Keratinocyte (primary cell): ENCODE data around the gene MAPKAPK3.

Source experiments
- CTCF ChIP-seq, 3 experiments: IDR thresholded peaks in 1 of 3; conservative IDR thresholded peaks in 1 of 3; optimal IDR thresholded peaks in 1 of 3; 2 replicates in 2 of 3; 3 replicates in 1 of 3; pipeline versions ENCODE3 to v1.5.1; 2011; ENCODE audit warnings: low read length in 3 of 3, mild to moderate bottlenecking in 3 of 3, moderate library complexity in 2 of 3, control low read depth in 1 of 3, inconsistent platforms in 1 of 3; ENCODE audit not compliant: insufficient read depth in 2 of 3; ENCODE audit errors: extremely low read depth in 1 of 3
- EZH2 ChIP-seq: IDR thresholded peaks from one replicate; pipeline ENCODE4 v1.6.1; 2012; ENCODE audit warnings: inconsistent platforms, mild to moderate bottlenecking, low read length, moderate library complexity

- TF ChIP-seq CTCF (optimal IDR thresholded peaks at IDR 0.05 in 1 of 3, IDR thresholded peaks at IDR 0.05 in 1 of 3, conservative IDR thresholded peaks at IDR 0.05 in 1 of 3; ENCODE audit: extremely low read depth in 1 of 3, insufficient read depth in 2 of 3, low read length in 3 of 3): no peak
- no peak for TF ChIP-seq EZH2
These were observed 5.9 kb downstream of the MAPKAPK3 start for GRCh38 chr3:50622881-50623280.
